Fibroblast of villous mesenchyme (primary cell): Measurements from ENCODE around the gene SPEF2. TPM values are rescaled to one million over a fixed set of nuclear protein-coding genes. Genes with fewer than 3 reads are reported as not detected.

ENCODE experiments used
- DNase-seq: peaks from one replicate; pipeline ENCODE4 v3.0.0-alpha.2; 2010; ENCODE audit warnings: low read depth
- H3K4me3 ChIP-seq: 2 replicates; pipeline ENCODE4 v1.5.1; 2011; ENCODE audit warnings: low read depth, mild to moderate bottlenecking, low read length
- CTCF ChIP-seq: IDR thresholded peaks from 2 replicates; pipeline ENCODE4 v1.5.1; 2012; ENCODE audit warnings: low read depth, mild to moderate bottlenecking, low read length; ENCODE audit not compliant: insufficient read depth
- total RNA-seq: library from RNA; depleted of rRNA; stranded (reverse); fragments of >200 nt; gene quantifications from 2 replicates; pipeline ENCODE4 v1.2.3, GENCODE V29; 2012

Gene SPEF2
- total RNA-seq, 1 donor: 4.3 TPM

GRCh38 chr5:35771839-35772238 lies 154.2 kb downstream of the SPEF2 start:
- H3K4me3 ChIP-seq: no peak overlapping the region
- TF ChIP-seq CTCF: no peak
- DNase-seq: no peak

- H3K4me3 ChIP-seq: no peak overlapping the region
- TF ChIP-seq CTCF: no peak
- DNase-seq: peak; percentile 48
These were observed 156.3 kb downstream of the SPEF2 start for GRCh38 chr5:35773967-35774366.

GRCh38 chr5:35776757-35777156 lies 159.1 kb downstream of the SPEF2 start:
- TF ChIP-seq CTCF: no peak
- no peak overlapping the region for H3K4me3 ChIP-seq
- DNase-seq: no peak

GRCh38 chr5:35777358-35778087 lies 159.9 kb downstream of the SPEF2 start:
- H3K4me3 ChIP-seq: no peak overlapping the region
- peak; percentile 67 for TF ChIP-seq CTCF
- DNase-seq: peak; percentile 87

GRCh38 chr5:35778259-35778769 lies 160.7 kb downstream of the SPEF2 start:
- DNase-seq: no peak
- TF ChIP-seq CTCF: no peak
- H3K4me3 ChIP-seq: no peak overlapping the region

- DNase-seq: no peak
- no peak for TF ChIP-seq CTCF
- H3K4me3 ChIP-seq: no peak overlapping the region
These were observed 162.6 kb downstream of the SPEF2 start for GRCh38 chr5:35780236-35780635.

GRCh38 chr5:35781181-35781790 lies 163.6 kb downstream of the SPEF2 start:
- TF ChIP-seq CTCF: no peak
- no peak overlapping the region for H3K4me3 ChIP-seq
- peak; percentile 34 for DNase-seq
